HG02623 (cell line): Measurements from ENCODE around the gene CDON.
"Not testable (repeated sequence)": the region's sequence is repeated elsewhere in the genome, so short reads cannot be mapped to it uniquely, and the experiment has no call there.

Source experiments
- ATAC-seq: cut with Tn5 transposase; IDR thresholded peaks from one replicate; pipeline ENCODE4 v1.9.1; 2021; ENCODE audit warnings: moderate library complexity; ENCODE audit not compliant: unreplicated experiment

The CDON gene

GRCh38 chr11:125930076-125930450 is 132.6 kb downstream of the CDON start:
- no peak for ATAC-seq

- ATAC-seq, result no peak
Observed at GRCh38 chr11:125929445-125930075, 133.1 kb downstream of the CDON start.

GRCh38 chr11:125926682-125927081 is 136.0 kb downstream of the CDON start:
- ATAC-seq, result no peak

GRCh38 chr11:125925804-125926203 is 136.9 kb downstream of the CDON start:
- ATAC-seq, result no peak

- no peak for ATAC-seq
Observed at GRCh38 chr11:125925247-125925740, 137.4 kb downstream of the CDON start.

- ATAC-seq, result no peak
Observed at GRCh38 chr11:125924384-125925007, 138.2 kb downstream of the CDON start.

- no peak for ATAC-seq
Observed at GRCh38 chr11:125923633-125924032, 139.0 kb downstream of the CDON start.

- ATAC-seq, result peak; percentile 55
Observed at GRCh38 chr11:125923012-125923579, 139.6 kb downstream of the CDON start.

GRCh38 chr11:125922156-125922555 is 140.5 kb downstream of the CDON start:
- ATAC-seq, result no peak

- ATAC-seq, result no peak
Observed at GRCh38 chr11:125921042-125921441, 141.6 kb downstream of the CDON start.

GRCh38 chr11:125918140-125918840 is 144.4 kb downstream of the CDON start:
- ATAC-seq, result no peak

GRCh38 chr11:125916683-125917347 is 145.9 kb downstream of the CDON start:
- ATAC-seq, result no peak

GRCh38 chr11:125914601-125915000 is 148.1 kb downstream of the CDON start:
- ATAC-seq, result not testable (repeated sequence)

GRCh38 chr11:125910226-125910849 is 152.3 kb downstream of the CDON start:
- ATAC-seq, result no peak
